K562 (cell line): ENCODE measurements around the gene ARID3B. TPM values are rescaled to one million over a fixed set of nuclear protein-coding genes. Genes with fewer than 3 reads are reported as not detected.

Source experiments
- AFF1 ChIP-seq, 2 experiments: fragments of 450-650 bp; IDR thresholded peaks; 2 replicates each; pipeline ENCODE4 v1.6.1; 2018; ENCODE audit warnings: mild to moderate bottlenecking in 2 of 2, low read depth in 1 of 2; ENCODE audit not compliant: partially characterized antibody in 2 of 2
- ARID1B ChIP-seq: fragments of 450-650 bp; IDR thresholded peaks from 2 replicates; pipeline ENCODE4 v1.6.1; 2016; ENCODE audit warnings: antibody characterized with exemption, mild to moderate bottlenecking, inconsistent platforms
- ASH1L ChIP-seq: fragments of 450-650 bp; IDR thresholded peaks from 2 replicates; pipeline ENCODE4 v1.6.1; 2018; ENCODE audit warnings: borderline replicate concordance, mild to moderate bottlenecking, low read depth; ENCODE audit not compliant: partially characterized antibody
- E2F1 ChIP-seq: sonication (generic); formaldehyde crosslinking; IDR thresholded peaks from 2 replicates; pipeline ENCODE4 v1.8.1; 2023; ENCODE audit warnings: mild to moderate bottlenecking, missing genetic modification reagents, moderate library complexity
- HNRNPLL ChIP-seq: fragments of 200-400 bp; formaldehyde crosslinking; IDR thresholded peaks from 2 replicates; pipeline ENCODE4 v1.6.1; 2017; ENCODE audit warnings: low read length, low read depth, mild to moderate bottlenecking; ENCODE audit not compliant: poor library complexity, severe bottlenecking
- ILK ChIP-seq: fragments of 450-650 bp; IDR thresholded peaks from 2 replicates; pipeline ENCODE4 v1.6.1; 2016; ENCODE audit warnings: missing genetic modification characterization, low read depth, mild to moderate bottlenecking, missing compliant biosample characterization, moderate library complexity, borderline replicate concordance
- PBX2 ChIP-seq, 2 experiments: IDR thresholded peaks in 1 of 2; conservative IDR thresholded peaks in 1 of 2; 2 replicates each; pipeline ENCODE4 v1.6.1; 2016; ENCODE audit warnings: low read depth in 2 of 2, mild to moderate bottlenecking in 1 of 2, missing compliant biosample characterization in 1 of 2, missing genetic modification characterization in 1 of 2, moderate library complexity in 1 of 2
- POLR2H ChIP-seq: IDR thresholded peaks from 2 replicates; pipeline ENCODE4 v1.6.1; 2016; ENCODE audit warnings: missing genetic modification characterization, low read depth, mild to moderate bottlenecking, control low read depth, missing compliant biosample characterization, moderate library complexity
- POLR3A ChIP-seq: IDR thresholded peaks from 2 replicates; pipeline ENCODE4 v1.6.1; 2011; ENCODE audit warnings: borderline replicate concordance, mild to moderate bottlenecking, moderate library complexity; ENCODE audit not compliant: insufficient read length, insufficient read depth; ENCODE audit errors: extremely low read depth
- PTBP1 ChIP-seq: fragments of 200-400 bp; formaldehyde crosslinking; IDR thresholded peaks from 2 replicates; pipeline ENCODE4 v1.6.1; 2017; ENCODE audit warnings: low read depth, low read length
- SRSF1 ChIP-seq: fragments of 200-400 bp; formaldehyde crosslinking; IDR thresholded peaks from 2 replicates; pipeline ENCODE4 v1.6.1; 2017; ENCODE audit warnings: mild to moderate bottlenecking, low read depth, low read length, moderate library complexity
- ZFP91 ChIP-seq: sonication (generic); formaldehyde crosslinking; IDR thresholded peaks from 2 replicates; pipeline ENCODE4 v1.8.0; 2022; ENCODE audit warnings: mild to moderate bottlenecking, missing genetic modification reagents
- ZNF212 ChIP-seq: fragments of 450-650 bp; formaldehyde crosslinking; IDR thresholded peaks from 2 replicates; pipeline ENCODE4 v1.4.0; 2020; ENCODE audit warnings: mild to moderate bottlenecking
- ZNF239 ChIP-seq: fragments of 250-450 bp; sonication (Bioruptor Pico); IDR thresholded peaks from 2 replicates; pipeline ENCODE4 v1.4.0; 2020; ENCODE audit warnings: mild to moderate bottlenecking
- ZNF347 ChIP-seq: fragments of 450-650 bp; formaldehyde crosslinking; IDR thresholded peaks from 2 replicates; pipeline ENCODE4 v1.4.0; 2020; ENCODE audit warnings: low read depth, mild to moderate bottlenecking, moderate library complexity
- ZNF699 ChIP-seq: fragments of 250-450 bp; sonication (Bioruptor Pico); IDR thresholded peaks from 2 replicates; pipeline ENCODE4 v1.8.0; 2021; ENCODE audit warnings: mild to moderate bottlenecking, moderate library complexity; ENCODE audit not compliant: insufficient replicate concordance
- polyA plus RNA-seq, 8 experiments: library from polyadenylated mRNA; depleted of rRNA in 4 of 8; stranded (reverse) in 5 of 8; unstranded in 3 of 8; fragments of >200 nt; fragmentation: Nextera tagmentation in 2 of 8; fragmentation: Illumina TruSeq in 1 of 8; extraction: Ambion mirVana in 2 of 8; extraction: Trizol in 1 of 8; gene quantifications; 2 replicates each; pipeline versions ENCODE4 v1.2.1 to v1.2.3, GENCODE V29; 2011 to 2014; ENCODE audit warnings: inconsistent platforms in 1 of 8, missing spikeins in 1 of 8
- total RNA-seq, 7 experiments: library from RNA; depleted of rRNA in 6 of 7; stranded (reverse); fragments of >200 nt in 6 of 7; fragmentation: Illumina TruSeq in 2 of 7; extraction: Trizol in 2 of 7; gene quantifications; 2 replicates each; pipeline versions ENCODE4 v1.2.1 to v1.2.3, GENCODE V29; 2011 to 2021; ENCODE audit warnings: low replicate concordance in 1 of 7

Gene ARID3B
- total and polyA plus RNA-seq, 9 of the 15 experiments (the other 6 are each of a cell fraction or from before 2014, with no cell fraction given) = 0.32 to 15.1 (median 7.1) TPM

DNA sequence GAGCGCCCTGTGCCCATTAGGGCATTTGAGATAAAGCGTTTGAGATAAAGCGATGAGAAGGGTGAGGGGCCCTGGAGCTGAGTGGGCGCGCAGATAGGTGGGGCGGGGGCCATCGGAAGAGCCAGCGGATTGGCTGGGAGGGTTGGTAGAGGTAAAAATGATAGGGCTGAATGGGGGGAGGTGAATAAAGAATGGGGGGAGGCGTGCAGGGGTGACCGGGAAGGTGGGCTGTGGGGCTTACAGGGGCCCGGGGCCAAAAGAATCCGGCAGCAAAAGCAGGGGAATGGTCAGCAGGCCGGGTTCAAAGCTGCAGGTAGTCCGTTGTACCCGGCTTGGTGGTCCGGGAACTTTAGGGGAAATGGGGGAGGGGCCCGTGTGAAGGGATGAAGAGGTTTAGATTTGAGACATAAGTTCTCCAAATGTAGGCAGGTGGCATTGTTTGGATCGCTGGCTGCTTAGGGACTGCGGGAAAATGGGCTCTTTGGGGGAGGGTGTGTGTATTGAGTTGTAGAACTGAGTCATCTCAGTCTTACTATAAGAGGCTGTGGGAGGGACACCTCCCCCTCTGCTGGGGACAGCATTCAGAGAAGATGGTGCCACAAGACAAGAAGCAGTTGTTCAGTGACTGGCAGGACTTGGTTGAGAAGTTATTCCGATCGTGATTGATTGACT lies 610 bp downstream of the ARID3B start (continued):
- TF ChIP-seq PBX2 (CRISPR knock-in tag; IDR thresholded peaks at IDR 0.05; ENCODE audit: low read depth) = no peak
- peak; percentile 63 for TF ChIP-seq PBX2 (tag; conservative IDR thresholded peaks at IDR 0.05; ENCODE audit: low read depth)
- TF ChIP-seq ZNF699 (CRISPR knock-in tag) = no peak
- TF ChIP-seq HNRNPLL = peak; percentile 42
- no peak for TF ChIP-seq ILK (tag)
- TF ChIP-seq ASH1L = no peak
- no peak for TF ChIP-seq ZNF239 (CRISPR knock-in tag)
- TF ChIP-seq ZNF347 (CRISPR knock-in tag) = no peak
- TF ChIP-seq E2F1 = no peak
- TF ChIP-seq SRSF1 = no peak
- TF ChIP-seq POLR3A = no peak
- TF ChIP-seq ZFP91 (CRISPR knock-in tag) = no peak
- no peak for TF ChIP-seq AFF1 (IDR thresholded peaks at IDR 0.05; ENCODE audit: low read depth in 1 of 2, partially characterized antibody in 2 of 2)
- no peak for TF ChIP-seq ZNF212
- no peak for TF ChIP-seq POLR2H (tag)
- TF ChIP-seq ARID1B = peak; percentile 74
- no peak for TF ChIP-seq PTBP1
